NCI-H128 (cell line): Measurements from ENCODE around the gene ERVFRD-1.

Experiments
- DNase-seq: peaks from one replicate; lab custom pipeline; 2025; ENCODE audit not compliant: unreplicated experiment; lab: John Stamatoyannopoulos, UW

ERVFRD-1 gene, protein sequence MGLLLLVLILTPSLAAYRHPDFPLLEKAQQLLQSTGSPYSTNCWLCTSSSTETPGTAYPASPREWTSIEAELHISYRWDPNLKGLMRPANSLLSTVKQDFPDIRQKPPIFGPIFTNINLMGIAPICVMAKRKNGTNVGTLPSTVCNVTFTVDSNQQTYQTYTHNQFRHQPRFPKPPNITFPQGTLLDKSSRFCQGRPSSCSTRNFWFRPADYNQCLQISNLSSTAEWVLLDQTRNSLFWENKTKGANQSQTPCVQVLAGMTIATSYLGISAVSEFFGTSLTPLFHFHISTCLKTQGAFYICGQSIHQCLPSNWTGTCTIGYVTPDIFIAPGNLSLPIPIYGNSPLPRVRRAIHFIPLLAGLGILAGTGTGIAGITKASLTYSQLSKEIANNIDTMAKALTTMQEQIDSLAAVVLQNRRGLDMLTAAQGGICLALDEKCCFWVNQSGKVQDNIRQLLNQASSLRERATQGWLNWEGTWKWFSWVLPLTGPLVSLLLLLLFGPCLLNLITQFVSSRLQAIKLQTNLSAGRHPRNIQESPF

DNA sequence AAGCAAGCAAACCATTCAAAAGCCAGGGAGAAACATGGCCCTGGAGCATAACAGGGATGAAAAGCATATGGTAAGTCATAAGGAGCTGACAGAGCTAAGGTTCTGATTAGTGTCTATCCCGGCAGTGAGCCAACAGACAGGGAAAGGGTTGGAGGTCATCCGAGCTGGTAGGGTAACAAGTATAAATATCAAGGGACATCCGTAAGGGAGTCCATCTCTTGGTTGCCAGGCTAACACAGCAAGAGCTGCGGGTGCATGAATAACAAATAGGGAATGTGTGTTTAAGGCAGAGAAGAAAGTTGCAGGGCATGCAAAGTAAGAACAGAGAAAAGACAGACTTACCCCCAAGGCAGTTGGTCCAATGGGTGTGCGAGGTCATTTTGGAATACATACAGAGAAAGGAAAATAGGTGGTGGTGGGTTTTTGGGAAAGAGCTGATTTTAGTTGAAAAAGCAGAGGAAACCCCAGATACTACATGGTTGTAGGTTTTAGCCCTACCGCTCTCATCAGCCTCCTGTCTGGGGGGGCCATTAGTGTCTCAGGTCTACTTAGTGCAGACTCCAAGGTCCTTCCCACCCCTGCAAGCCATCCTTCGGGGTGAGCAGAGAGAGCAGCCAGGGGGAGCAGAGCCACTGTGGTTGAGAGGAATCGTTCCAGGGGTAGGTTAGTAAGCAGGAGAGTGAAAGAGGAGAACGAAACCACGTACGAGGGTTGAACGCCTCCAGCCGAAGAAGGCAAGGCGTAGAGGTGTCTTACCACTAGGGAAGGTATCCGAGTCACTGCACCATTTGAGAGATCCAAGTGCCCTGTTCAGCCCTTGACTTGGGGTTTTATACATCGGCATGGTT is at the start of gene ERVFRD-1:
Gene ERVFRD-1 (minus strand): TSS at position 805 of the 848 bp plus-strand sequence. CDS start 6,415 bp downstream, outside the sequence.
- no peak for DNase-seq

DNA sequence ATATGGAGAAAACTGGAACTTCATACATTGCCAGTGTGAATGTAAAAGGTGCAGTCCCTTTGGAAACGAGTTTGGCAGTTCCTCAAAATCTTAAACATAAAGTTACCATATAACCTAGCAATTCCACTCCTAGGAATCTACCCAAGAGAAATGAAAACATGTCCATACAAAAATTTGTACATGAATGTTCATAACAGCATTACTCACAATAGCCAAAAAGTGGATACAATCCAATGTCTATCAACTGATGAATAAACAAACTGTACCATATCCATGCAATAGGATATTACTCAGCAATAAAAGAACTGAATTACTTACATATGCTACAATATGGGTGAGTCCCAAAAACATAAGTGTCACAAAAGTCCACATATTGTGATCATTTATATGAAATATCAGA is 48.7 kb upstream of the ERVFRD-1 start:
- DNase-seq: no peak

DNA sequence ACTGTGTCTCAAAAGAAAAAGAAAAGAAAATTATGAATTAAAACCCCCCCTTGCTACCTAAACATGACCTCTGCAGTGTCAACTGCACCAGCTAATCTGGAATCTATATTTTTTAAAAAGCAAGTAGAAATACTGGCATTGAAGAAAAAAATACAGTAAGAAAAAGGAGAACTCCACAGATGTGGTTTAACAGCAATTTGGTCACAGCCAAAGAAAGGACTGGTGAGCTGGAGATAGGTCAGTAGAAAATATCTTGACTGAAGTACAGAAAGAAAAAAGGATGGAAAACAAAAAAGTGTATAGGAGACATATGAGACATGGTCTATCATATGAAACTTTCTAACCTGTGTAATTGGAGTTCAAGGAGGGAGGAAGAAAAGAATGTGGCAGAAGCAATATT is 44.1 kb upstream of the ERVFRD-1 start:
- DNase-seq: no peak

DNA sequence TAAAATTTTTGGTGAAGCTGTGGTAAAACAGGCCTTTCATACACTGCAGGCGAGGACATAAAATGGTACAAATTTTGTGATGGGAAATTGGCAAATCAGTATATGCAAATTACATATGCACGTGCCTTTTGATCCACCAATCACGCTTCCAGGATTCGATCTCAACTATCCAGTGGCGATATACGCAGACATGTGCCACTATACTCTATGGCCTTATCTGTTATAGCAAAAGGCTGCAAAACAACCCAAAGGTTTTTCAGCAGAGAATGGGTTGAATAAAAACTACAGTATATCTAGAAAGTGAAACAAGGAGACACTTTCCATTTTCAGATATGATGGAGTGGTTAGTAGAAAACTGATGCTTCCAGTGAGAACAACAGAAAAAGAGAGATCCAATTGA is 41.9 kb upstream of the ERVFRD-1 start:
- DNase-seq: no peak

DNA sequence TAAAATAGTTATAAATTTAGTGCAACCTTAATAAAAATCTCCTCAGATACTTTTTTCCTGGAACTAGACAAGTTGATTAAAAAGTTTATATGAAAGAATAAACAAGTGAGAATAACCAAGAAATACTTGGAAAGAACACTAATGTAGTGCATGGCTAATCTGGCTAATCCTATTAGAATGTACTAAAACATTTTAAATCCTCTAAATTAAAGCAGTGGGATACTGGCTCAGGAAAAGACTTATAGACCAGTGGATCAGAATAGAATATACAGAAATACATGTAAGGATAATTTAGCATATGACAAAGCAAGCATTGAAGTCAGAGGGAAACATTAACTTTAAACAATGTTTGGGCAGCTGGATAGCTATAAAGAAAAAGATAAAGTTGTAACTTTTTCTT is 41.1 kb upstream of the ERVFRD-1 start:
- DNase-seq: no peak

DNA sequence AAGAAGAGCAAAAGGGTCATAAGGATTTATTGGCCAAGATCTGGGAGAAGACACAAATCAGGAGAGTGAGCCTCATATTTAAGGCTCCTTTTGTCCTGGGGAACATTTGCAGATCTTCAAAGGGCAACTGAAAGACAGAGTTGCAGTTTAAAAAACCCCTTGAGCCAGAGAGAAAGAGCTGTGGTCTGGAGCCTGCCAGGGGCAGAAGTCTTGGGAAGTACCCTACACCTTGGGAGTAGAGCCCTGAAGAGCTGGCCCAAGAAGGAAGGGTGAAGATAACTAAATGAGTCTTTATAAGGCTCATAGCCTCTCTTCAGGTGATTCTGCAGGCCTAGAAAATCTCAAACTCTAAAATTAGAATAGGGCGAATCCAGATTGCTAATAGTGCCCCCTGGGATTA is 40.0 kb upstream of the ERVFRD-1 start:
- no peak for DNase-seq

DNA sequence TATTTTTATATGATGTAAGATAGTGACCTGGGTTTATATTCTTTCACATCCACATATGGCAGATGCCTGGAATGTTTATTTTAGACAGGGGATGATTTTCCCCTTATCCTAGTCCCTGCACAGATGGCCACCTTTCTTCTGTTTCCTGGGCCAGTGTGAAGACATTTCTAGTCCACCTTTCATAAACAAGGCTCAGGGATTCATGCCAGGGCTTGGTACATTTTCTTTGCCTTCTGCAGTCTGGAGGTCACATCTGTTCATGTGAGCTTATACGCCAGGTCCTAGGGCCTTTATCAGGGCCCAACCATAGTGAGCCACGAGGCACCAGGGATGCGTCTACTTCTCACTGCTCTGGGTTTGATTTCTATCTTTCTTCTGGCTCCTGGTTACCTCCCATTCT is 38.0 kb upstream of the ERVFRD-1 start:
- no peak for DNase-seq

DNA sequence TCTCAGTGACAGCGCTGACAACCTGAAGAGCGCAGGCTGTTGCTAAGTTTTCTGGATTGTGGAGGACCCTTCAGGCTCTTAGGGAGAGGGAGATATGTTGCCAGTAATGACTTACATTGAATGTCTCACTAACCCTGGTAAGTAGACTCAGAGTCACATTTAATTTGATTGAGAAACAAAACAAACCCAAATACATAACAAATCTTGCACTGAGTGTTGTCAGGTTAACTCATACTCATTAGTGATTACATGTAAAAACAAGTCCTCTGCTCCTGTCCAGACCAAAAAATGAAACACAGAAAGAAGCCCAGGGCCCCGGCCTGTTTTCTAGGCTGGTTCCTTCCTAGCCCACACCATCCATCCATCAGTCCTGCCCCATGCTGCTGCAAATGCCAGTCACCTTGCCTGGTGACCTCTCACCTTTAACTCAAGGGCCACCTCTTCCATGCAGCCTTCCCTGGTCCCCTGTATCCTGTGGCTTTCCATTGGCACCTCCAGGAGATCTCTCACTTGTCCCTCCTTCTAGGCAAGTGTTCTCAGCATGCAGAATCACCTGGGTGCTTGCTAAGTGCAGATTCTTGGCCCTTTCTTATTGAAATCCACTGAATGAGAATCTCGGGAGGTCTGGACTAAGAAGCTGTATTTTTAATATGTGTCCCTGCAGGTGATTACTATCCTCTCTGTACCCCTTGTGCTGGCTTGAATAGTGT is 34.7 kb upstream of the ERVFRD-1 start:
- no peak for DNase-seq

DNA sequence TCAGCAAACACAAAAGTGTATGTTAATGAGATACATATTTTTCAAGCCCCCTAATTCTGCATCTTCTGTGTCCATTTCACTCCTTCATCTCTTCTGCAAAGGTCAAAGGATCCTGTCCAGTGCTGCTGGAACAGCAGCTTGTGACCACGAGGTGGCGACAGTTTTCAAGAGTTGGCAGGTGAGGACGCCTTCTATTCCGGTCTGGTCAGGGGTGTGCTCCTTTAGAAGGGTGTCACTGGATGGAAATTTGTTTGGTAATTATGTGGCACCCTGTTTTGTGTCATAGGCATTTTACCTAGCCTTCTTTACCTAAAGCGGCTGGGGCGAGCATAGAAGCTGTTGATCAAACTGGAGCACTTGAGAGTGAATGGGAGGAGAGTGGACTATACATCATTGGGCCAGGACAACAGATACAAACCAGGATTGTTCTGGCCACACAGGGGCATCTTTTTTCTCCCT is 32.9 kb upstream of the ERVFRD-1 start:
- peak; percentile 50 for DNase-seq

DNA sequence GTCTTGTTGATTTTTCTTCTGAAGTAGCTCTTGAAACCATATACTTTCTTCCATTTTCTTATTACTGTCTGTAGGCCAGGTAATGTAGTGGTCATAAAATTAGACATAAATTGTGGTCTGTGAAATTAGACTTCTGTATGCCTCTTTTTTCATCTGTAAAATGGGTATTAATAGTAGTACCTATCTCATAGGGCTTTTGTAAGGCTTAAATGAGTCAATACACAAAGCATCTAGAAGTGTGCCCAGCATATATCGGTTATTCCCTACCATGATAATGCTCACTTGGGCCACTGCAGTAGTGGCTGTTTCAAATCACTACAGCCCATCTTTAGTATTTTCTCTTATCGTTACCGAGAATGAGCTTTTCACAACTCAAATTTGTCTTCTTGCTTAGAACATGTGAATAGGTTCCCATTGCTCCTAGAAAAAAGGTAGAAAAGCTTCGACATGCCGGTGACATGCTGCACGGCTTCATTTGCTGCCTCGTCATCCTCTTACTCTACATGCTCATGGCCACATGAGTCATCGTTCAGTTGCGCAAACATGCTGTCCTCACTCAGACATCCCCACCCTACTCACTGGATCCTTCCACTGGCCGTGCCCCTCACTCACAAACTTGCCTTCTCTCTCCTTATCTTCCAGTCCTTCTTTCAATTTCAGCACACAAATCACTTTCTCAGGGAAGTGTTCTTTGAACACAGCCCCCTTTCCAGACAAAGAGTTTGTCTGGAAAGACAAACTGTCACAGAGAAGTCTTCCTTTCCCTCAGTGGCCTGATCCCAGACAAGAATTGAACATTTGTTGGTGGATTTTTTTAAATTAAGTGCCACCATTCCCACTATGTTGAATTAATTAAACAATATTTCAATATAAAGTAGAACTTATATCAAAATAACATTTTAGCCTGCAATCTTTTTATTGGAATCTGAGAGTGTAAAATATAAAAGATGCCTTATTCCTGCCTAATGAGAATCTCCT is 32.2 kb upstream of the ERVFRD-1 start:
- DNase-seq: no peak

DNA sequence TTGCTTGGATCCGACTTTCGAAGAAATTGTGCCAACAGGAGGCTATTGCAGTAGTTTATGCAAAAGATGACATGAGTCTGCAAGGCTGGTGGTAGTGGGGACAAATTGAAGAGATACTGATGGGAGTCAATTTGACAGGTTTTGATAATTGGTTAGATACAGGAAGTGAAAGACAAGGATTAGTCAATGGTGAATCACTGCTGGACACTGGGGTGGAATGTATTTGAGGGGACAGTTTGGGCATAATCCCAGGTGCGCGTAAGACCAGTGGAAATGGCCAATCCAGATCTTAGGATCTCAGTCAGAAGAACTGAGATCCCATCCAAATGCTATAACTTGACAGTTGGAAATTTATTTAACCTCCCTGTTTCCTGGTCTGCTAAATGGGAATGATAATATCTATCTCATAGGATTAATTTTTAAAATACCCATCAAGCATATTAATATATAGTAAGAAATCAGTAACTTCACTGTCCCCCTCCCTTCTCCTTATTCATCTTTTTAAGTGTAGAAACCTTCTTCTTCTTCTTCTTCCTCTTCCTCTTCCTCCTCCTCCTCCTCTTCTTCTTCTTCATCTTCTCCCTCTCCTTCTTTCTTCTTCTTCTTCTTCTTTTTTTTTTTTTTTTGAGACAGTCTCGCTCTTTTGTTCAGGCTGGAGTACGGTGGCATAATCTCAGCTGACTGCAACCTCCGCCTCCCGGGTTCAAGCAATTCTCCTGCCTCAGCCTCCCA is 30.9 kb upstream of the ERVFRD-1 start:
- DNase-seq: no peak

DNA sequence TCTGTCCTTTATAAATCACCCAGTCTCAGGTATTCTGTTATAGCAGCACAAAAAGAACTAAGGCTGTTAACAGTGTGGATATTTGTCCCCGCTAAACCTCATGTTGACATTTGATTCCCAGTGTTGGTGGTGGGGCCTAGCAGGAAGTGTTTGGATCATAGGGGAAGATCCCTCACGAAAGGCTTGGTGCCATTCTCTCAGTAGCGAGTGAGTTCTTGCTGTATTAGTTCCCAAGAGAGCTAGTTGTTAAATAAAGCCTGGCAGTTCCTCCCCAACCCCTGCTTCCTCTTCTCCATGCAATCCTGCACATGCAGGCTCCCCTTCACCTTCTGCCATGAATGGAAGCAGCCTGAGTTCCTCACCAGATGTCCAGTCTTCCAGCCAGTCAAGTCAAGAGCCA is 29.8 kb upstream of the ERVFRD-1 start:
- no peak for DNase-seq

DNA sequence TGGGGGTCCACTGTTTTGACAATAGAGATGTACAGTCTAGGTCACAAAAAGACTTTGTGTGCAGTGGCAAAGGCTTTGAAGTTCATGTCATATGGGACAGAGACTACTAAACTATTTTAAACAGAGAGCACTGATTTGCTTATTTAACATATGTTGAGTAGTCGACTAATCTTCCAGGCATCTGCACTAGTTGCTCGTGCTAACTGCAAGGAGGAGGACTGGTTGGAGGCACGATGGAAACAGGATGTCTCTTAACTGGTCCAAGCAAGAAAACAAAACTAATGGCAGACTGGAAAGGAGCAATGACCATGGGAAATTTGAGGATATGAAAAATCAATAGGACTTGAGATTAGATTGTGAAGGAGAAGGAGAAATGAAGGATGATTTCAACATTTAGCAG is 28.5 kb upstream of the ERVFRD-1 start:
- no peak for DNase-seq

DNA sequence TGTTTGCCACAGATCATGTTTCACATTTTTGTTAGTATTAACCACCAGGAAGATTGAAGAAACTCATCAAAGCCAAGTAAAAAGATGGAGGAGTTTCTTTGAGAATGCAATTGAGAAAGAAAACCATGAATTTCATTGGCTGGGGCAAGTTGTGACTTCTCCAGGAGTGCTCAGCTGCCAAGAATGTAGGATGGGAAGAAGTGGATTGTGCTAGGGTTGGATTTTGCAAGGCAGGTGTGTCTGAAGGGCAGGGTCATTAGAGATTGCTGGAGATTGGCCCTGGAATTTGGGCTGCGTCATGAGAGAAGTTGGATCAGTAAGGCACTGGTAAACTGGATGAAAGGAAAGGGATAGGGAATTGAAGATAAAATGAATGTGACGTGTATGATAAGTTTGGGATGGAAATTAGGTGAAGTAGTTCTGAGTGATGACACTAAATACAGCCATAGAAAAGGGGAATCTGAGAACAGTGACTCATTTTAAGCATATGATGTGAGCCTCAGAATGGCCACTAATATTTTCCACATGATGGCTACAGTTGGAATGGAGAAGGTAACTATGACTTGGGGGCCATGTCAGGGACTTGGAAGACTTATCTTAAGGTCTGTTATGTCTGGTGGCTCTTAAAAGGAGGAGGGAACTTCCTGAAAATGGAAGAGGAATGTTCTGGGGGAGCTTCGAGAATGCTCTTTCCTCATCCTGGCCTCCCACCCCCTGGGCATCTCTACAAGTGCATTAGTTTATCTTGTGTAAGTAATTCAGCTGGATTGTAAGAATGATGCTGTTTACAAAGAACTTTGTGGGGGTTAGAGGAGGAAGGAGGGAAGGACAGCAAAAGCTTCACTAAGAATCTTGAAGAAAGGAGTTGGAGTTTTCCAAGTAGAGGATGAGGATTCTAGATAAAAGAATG is 27.8 kb upstream of the ERVFRD-1 start:
- no peak for DNase-seq

DNA sequence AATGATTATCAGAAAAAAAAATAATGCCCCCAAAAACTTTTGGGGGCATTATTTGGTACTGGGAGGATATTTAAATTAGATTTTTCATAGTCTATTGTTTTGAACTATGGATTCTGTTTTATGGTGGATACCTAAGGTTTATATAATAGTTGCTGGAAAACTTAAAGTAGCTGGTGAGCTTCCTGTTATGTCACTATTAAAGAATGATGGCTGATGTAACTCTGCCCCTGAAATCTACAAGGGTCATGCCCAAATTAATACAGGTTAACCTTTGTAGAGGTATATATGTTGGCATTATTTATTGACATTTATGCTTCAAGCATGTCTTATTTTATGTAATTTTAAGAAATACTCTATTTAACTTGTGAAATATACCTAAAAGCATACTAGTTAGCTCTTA is 25.3 kb upstream of the ERVFRD-1 start:
- DNase-seq: no peak

DNA sequence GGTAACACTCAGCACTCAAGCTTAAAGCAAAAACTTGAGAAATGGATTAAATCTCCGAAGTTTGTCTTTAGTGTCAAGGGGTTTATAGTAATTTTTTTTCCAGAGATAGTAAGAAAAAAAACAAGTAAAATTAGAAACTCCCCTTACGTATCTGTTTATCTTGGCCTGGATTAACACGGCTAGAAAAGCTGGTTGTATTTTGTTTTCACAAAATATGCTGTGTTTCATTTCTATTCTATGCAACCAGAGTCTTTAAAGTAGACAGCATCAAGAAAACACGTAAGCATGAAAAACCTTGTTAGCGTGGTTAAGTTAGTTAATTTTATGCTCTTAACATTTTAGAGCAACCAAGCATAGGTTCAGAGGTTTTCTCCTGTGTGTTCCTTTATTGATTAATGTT is 21.8 kb upstream of the ERVFRD-1 start:
- no peak for DNase-seq

DNA sequence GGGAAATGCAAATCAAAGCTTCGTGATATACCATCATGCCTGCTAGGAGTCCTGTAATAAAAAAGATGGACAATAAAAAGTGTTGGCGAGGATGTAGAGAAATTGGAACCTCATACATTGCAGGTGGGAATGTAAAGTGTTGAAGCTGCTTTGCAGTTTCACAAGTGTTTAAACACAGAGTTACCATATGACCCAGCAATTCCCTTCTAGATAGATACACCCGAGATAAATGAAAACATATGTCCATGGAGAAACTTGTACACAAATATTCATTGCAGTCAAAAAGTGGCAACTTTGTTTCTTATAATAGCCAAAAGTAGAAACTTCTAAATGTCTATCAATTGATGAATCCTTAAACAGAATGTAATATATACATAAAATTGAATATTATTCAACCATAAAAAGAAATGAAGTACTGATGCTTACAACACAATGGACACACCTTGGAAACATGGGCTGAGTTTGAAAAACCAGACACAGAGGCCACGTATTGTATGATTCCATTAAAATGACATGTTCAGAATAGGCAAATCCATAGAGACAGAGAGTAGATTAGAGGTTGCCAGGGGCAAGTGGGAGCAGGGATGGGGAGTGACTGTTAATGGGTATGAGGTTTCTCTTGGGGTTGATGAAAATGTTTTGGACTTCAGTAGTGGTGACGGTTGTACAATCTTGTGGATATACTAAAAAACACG is 20.8 kb upstream of the ERVFRD-1 start:
- DNase-seq: no peak

DNA sequence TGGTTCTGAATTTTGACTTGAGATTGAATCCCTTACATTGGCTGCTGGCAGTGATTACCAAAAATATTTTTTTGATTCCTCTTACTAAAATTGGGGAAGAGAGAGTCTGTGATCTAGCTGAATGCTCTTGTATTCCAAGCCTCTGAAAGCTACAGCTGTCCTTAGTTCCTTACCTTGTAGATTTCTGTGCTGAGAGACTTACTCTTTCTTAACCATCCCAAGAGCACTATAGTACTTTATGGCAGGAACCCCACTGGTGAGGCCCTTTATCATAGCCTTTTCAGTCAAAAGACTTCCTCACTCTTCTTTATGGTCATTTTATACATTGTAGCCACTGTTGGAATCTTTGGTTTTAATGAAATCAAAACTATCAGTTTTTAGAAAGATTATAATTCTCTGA is 19.1 kb upstream of the ERVFRD-1 start:
- no peak for DNase-seq
